GM12878 (cell line): ENCODE data around the gene DTD2. TPM values are rescaled to one million over a fixed set of nuclear protein-coding genes. Genes with fewer than 3 reads are reported as not detected.

Experiments used
- ATAC-seq: fragments of 200-7000 bp; cut with Tn5 transposase; 3 replicates; pipeline ENCODE4 v1.9.1; 2020; ENCODE audit warnings: mild to moderate bottlenecking, moderate library complexity
- BruUV-seq: library from RNA; stranded (reverse); fragments of 400-500 nt; replicated peaks from 2 replicates; lab custom pipeline; 2021; lab: Mats Ljungman, UMichigan
- CTCF ChIA-PET: fragments of 300-600 bp; sonication (Branson Sonifier 250); formaldehyde crosslinking; extraction: SDS; loops from one replicate; lab custom pipeline; 2021; ENCODE audit warnings: inconsistent platforms; lab: Yijun Ruan, JAX
- POLR2A ChIA-PET: fragments of 350-600 bp; formaldehyde crosslinking; extraction: SDS; loops from one replicate; lab custom pipeline; 2021; ENCODE audit warnings: inconsistent platforms; lab: Charles Lee
- RAD21 ChIA-PET: fragments of 300-600 bp; sonication (Branson Sonifier 250); formaldehyde crosslinking; loops from one replicate; lab custom pipeline; 2023; ENCODE audit warnings: antibody characterized with exemption; ENCODE audit not compliant: unreplicated experiment; lab: Charles Lee
- SMC1A ChIA-PET: fragments of 300-600 bp; sonication (Branson Sonifier 250); formaldehyde crosslinking; loops from one replicate; lab custom pipeline; 2023; ENCODE audit not compliant: unreplicated experiment, uncharacterized antibody; lab: Charles Lee
- DNase-seq: peaks from one replicate; pipeline ENCODE4 v3.0.0-alpha.2; 2011; ENCODE audit warnings: low read depth, low spot score
- FAIRE-seq: peaks from 3 replicates; lab custom pipeline; 2011; peaks lifted over from hg19 to GRCh38; lab: Jason Lieb, UNC
- H2AFZ ChIP-seq: 2 replicates; pipeline ENCODE4 v1.6.0; 2011; ENCODE audit warnings: low read depth, low read length, control low read depth; ENCODE audit not compliant: control insufficient read depth
- H3K27ac ChIP-seq: 2 replicates; pipeline ENCODE4 v1.5.1; 2011; ENCODE audit warnings: control low read depth; ENCODE audit not compliant: control insufficient read depth, insufficient read depth
- H3K27me3 ChIP-seq, 2 experiments: replicated peaks in 1 of 2; 2 replicates each; pipeline versions ENCODE4 v1.6.0 to v1.6.1; 2011; ENCODE audit warnings: low read length in 1 of 2; ENCODE audit not compliant: control insufficient read depth in 2 of 2, insufficient read depth in 2 of 2
- H3K36me3 ChIP-seq, 2 experiments: 2 replicates each; pipeline ENCODE4 v1.5.1; 2011; ENCODE audit warnings: low read length in 1 of 2; ENCODE audit not compliant: control insufficient read depth in 2 of 2, insufficient read depth in 2 of 2
- H3K4me1 ChIP-seq: 2 replicates; pipeline ENCODE4 v1.6.1; 2011; ENCODE audit warnings: mild to moderate bottlenecking, low read length, moderate library complexity, mixed read lengths; ENCODE audit not compliant: control insufficient read depth, insufficient read depth
- H3K4me2 ChIP-seq: 2 replicates; pipeline ENCODE4 v1.6.0; 2011; ENCODE audit warnings: control low read depth; ENCODE audit not compliant: control insufficient read depth, insufficient read depth
- H3K4me3 ChIP-seq: fragments of 200-600 bp; sonication (generic); 2 replicates; pipeline ENCODE4 v1.5.1; 2016
- H3K79me2 ChIP-seq: 2 replicates; pipeline ENCODE4 v1.6.0; 2011; ENCODE audit warnings: low read length; ENCODE audit not compliant: control insufficient read depth, insufficient read depth
- H3K9ac ChIP-seq: 2 replicates; pipeline ENCODE4 v1.8.0; 2011; ENCODE audit warnings: low read length, control low read depth, mixed read lengths; ENCODE audit not compliant: control insufficient read depth, insufficient read depth
- H3K9me3 ChIP-seq: replicated peaks from 3 replicates; pipeline ENCODE4 v1.5.1; 2011; ENCODE audit warnings: mild to moderate bottlenecking, low read length; ENCODE audit not compliant: control insufficient read depth, insufficient read depth
- H4K20me1 ChIP-seq: 2 replicates; pipeline ENCODE4 v1.6.0; 2011; ENCODE audit not compliant: control insufficient read depth, insufficient read depth
- MLLT1 ChIP-seq: fragments of 450-650 bp; IDR thresholded peaks from 2 replicates; pipeline ENCODE4 v1.6.1; 2016; ENCODE audit warnings: mild to moderate bottlenecking
- SRF ChIP-seq, 2 experiments: IDR thresholded peaks; 2 replicates each; pipeline ENCODE4 v1.6.1; 2011; ENCODE audit warnings: low read depth in 2 of 2, low read length in 2 of 2, mild to moderate bottlenecking in 1 of 2, moderate library complexity in 1 of 2
- TARDBP ChIP-seq: IDR thresholded peaks from 2 replicates; pipeline ENCODE4 v1.6.1; 2016; ENCODE audit warnings: borderline replicate concordance
- TCF7 ChIP-seq: IDR thresholded peaks from 2 replicates; pipeline ENCODE4 v1.6.1; 2014; ENCODE audit warnings: antibody characterized with exemption, borderline replicate concordance
- WGBS: methylation state at CpG from one replicate; pipeline ENCODE4 v1.1.6; 2016; ENCODE audit warnings: low lambda C conversion rate; ENCODE audit not compliant: insufficient replicate concordance, insufficient coverage; ENCODE audit errors: missing lambda C conversion rate; 5-methylcytosine and 5-hydroxymethylcytosine counted together
- in situ Hi-C: fragments of 300-500 bp; cut with MboI; formaldehyde crosslinking; loops from 9 replicates; pipeline ENCODE4 v1.14.3; 2018; ENCODE audit warnings: mixed read lengths
- intact Hi-C: fragments of 100-400 bp; cut with micrococcal nuclease; formaldehyde crosslinking; loops from one replicate; pipeline ENCODE4 v1.14.2; 2022; ENCODE audit not compliant: unreplicated experiment
- polyA plus RNA-seq, 11 experiments: library from polyadenylated mRNA; depleted of rRNA in 4 of 11; unstranded in 6 of 11; stranded (reverse) in 5 of 11; fragments of >200 nt; fragmentation: Nextera tagmentation in 4 of 11; fragmentation: Illumina TruSeq in 1 of 11; extraction: Ambion mirVana in 4 of 11; extraction: Trizol in 1 of 11; gene quantifications; 1 replicate in 1 of 11; 2 replicates in 10 of 11; pipeline versions ENCODE4 v1.2.1 to v1.2.3, GENCODE V29; 2011 to 2016; ENCODE audit warnings: inconsistent platforms in 2 of 11, missing spikeins in 2 of 11, low read depth in 1 of 11
- total RNA-seq, 4 experiments: library from RNA; depleted of rRNA in 3 of 4; stranded (reverse); fragments of >200 nt in 3 of 4; fragmentation: Illumina TruSeq in 1 of 4; extraction: Trizol in 1 of 4; gene quantifications; 2 replicates each; pipeline versions ENCODE4 v1.2.1 to v1.2.3, GENCODE V29; 2013 to 2021

The DTD2 gene
- total and polyA plus RNA-seq, 10 of the 15 experiments (the other 5 are each of a cell fraction or from before 2014, with no cell fraction given) = 4.5 to 32.8 (median 15.9) TPM

DNA sequence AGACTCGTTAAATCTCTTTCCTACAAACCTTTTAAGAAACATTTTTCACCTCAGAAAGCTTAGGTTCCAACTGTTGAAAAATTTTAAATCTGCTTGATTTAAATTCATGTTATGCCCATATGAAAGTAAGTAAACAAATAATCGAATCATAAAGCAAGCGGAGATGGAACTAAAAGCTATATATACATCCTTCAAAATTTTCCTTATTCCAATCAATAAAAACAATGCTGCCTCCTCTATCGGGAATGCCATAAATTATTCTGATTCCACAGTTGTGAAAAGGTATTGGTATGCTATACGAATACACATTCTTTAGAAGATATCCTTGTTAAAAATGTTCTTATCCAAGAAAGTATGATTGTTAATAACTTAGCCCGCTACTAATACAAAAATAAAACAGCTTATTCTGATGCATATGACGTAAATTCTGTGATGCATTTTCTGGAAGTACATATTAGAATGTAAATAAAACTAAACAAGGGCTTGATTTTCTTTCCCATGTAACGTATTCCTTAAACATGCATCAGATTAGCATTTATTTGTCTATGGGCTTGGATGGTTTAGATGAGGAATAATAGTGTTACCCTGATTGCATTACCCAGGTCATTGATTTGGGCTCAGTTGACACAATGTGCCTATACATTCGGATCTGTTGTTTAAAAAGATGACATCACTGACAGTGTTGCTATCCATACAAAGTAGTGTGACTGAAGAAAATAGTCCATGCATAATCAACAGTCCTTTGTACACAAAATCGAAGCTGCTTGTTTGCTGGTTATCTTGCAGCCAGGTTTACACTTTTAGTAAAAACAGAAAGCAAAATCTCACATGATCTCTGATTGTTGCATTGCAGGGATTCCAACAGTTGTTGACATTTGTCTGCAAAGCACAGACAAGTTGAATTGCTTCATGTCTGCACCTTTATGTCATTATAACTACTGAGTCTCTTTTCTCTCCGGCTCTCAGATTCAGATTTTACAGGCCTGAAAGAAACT is 656 bp upstream of the DTD2 start:
- DNase-seq = no peak
- ChIA-PET SMC1A (interaction anchor here (0.7 to 1.6 kb wide), 13 partner anchors 10 to 793 kb away, joined by 3 to 8 read pairs (median 3); partner anchors contain the start of gene HEATR5A), RAD21 (interaction anchor here (1.0 to 2.7 kb wide), 6 partner anchors 8 to 796 kb away, joined by 4 to 9 read pairs (median 6); partner anchors contain the start of gene HEATR5A), POLR2A (interaction anchor here (0.6 to 1.5 kb wide), 2 partner anchors 38 to 95 kb away, joined by 4 to 6 read pairs; partner anchors contain the start of gene HEATR5A), CTCF (interaction anchor here (0.6 to 2.3 kb wide), 9 partner anchors 8 to 797 kb away, joined by 3 to 9 read pairs (median 4); partner anchors contain the start of gene HEATR5A)
- no peaks in the 10 kb centered on the region for H3K27me3 ChIP-seq
- no peak for FAIRE-seq
- peak overlapping the region; percentile 74 for H2AFZ ChIP-seq
- in situ Hi-C loops = no loop called here
- peaks cover 8% of the 10 kb centered on the region for H3K79me2 ChIP-seq
- no peaks in the 10 kb centered on the region for H3K9me3 ChIP-seq
- H3K36me3 ChIP-seq = no peaks in the 10 kb centered on the region
- no peaks in the 10 kb centered on the region; the same call in 1 of the 2 replicates for H3K4me1 ChIP-seq
- peak overlapping the region; percentile 56 for H3K4me2 ChIP-seq
- no TSS peak for BruUV-seq
- WGBS = 51% methylated on average over 11 of the region's 11 CpGs
- intact Hi-C loops = loop anchor here (5.0 to 10.0 kb wide), 2 partner anchors 36 to 617 kb away; partner anchors contain the start of genes ARHGAP5 and HEATR5A
- H3K9ac ChIP-seq = 0 out of 2 replicates have a peak overlapping the region, but pooled peaks have one; percentile 10
- ATAC-seq = no peak
- peak overlapping the region; percentile 57; the same call in 1 of the 2 replicates for H3K4me3 ChIP-seq
- H3K27ac ChIP-seq = peak overlapping the region; percentile 76
- no peaks in the 10 kb centered on the region for H4K20me1 ChIP-seq
- TF ChIP-seq TCF7 = 0 out of 2 replicates have a peak, but pooled peaks have one; percentile 26
- no peak for TF ChIP-seq TARDBP
- TF ChIP-seq SRF (IDR thresholded peaks at IDR 0.05; ENCODE audit: low read depth in 2 of 2, low read length in 2 of 2) = no peak
- TF ChIP-seq MLLT1 = peak; percentile 65
